T-helper 1 cell treated with Interleukin-12 subunit alpha and Interleukin-12 subunit beta and Interleukin-4 antibody, amounts not matched to agents 30 μg/mL and 1 μg/mL, for 36 hours (primary cell): ENCODE measurements around the gene FOXJ3.

Source experiments
- H3K27ac Mint-ChIP-seq: one replicate; pipeline ENCODE4 v1.8.0; 2021; ENCODE audit warnings: mild to moderate bottlenecking, mixed read lengths
- H3K27me3 Mint-ChIP-seq: one replicate; pipeline ENCODE4 v1.8.0; 2021; ENCODE audit warnings: low read depth, mixed read lengths
- H3K36me3 Mint-ChIP-seq: one replicate; pipeline ENCODE4 v1.8.0; 2021; ENCODE audit warnings: low read depth, mixed read lengths
- H3K4me1 Mint-ChIP-seq: one replicate; pipeline ENCODE4 v1.8.0; 2021; ENCODE audit warnings: low read depth, mixed read lengths
- H3K4me3 Mint-ChIP-seq: one replicate; pipeline ENCODE4 v1.8.0; 2021; ENCODE audit warnings: mild to moderate bottlenecking, moderate library complexity, mixed read lengths
- H3K9me3 Mint-ChIP-seq: one replicate; pipeline ENCODE4 v1.8.0; 2021; ENCODE audit warnings: mixed read lengths

Gene FOXJ3

GRCh38 chr1:42186152-42186551, 148.9 kb downstream of the FOXJ3 start:
- H3K9me3 Mint-ChIP-seq: no peaks in the 10 kb centered on the region
- H3K36me3 Mint-ChIP-seq: peaks cover 32% of the 10 kb centered on the region
- H3K4me3 Mint-ChIP-seq: no peak overlapping the region
- no peak overlapping the region for H3K27ac Mint-ChIP-seq
- H3K4me1 Mint-ChIP-seq: no peaks in the 10 kb centered on the region
- H3K27me3 Mint-ChIP-seq: no peaks in the 10 kb centered on the region

GRCh38 chr1:42184616-42185015, 150.4 kb downstream of the FOXJ3 start:
- Mint-ChIP-seq H3K4me1 (no peaks in the 10 kb centered on the region), H3K4me3 (no peak overlapping the region), H3K27ac (no peak overlapping the region), H3K9me3 (no peaks in the 10 kb centered on the region), H3K36me3 (peaks cover 28% of the 10 kb centered on the region), H3K27me3 (no peaks in the 10 kb centered on the region)

GRCh38 chr1:42183957-42184268, 151.1 kb downstream of the FOXJ3 start:
- Mint-ChIP-seq H3K36me3 (peaks cover 30% of the 10 kb centered on the region), H3K4me1 (no peaks in the 10 kb centered on the region), H3K9me3 (no peaks in the 10 kb centered on the region), H3K27ac (no peak overlapping the region), H3K4me3 (no peak overlapping the region), H3K27me3 (no peaks in the 10 kb centered on the region)

DNA sequence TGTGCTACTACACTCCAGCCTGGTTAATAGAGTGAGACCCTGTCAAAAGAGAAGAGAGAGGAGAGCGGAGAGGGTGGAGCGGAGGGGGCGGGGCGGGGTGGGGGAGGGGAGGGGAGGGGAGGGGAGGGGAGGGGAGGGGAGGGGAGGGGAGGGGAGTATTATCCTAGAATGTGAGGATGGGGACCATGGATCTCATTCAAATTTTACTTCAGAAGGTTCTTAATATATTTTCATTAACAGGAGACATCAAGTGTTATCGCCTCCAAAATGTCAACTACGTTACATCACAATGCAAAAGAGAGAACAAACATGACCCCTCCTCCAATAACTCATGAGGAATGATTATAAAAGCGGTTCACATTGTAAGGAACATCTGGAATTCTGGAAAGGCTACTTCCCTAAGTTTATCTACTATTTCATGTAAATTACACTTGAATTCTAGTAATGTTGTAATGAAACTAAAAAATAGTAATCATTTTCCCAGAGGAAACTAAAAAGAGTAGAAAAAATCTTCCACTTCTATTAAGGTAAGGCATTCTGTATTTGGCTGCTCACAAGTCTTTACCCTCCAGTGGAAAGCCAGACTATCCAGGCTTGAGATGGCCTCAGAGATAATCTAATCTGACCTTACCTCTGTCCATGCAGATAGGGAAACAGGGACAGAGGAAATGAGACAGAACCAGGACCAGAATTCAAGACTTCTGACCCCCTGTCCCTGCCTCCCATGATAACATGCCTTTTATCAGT, 151.7 kb downstream of the FOXJ3 start:
- H3K27ac Mint-ChIP-seq: no peak overlapping the region
- no peaks in the 10 kb centered on the region for H3K27me3 Mint-ChIP-seq
- no peak overlapping the region for H3K4me3 Mint-ChIP-seq
- no peaks in the 10 kb centered on the region for H3K4me1 Mint-ChIP-seq
- peaks cover 26% of the 10 kb centered on the region for H3K36me3 Mint-ChIP-seq
- no peaks in the 10 kb centered on the region for H3K9me3 Mint-ChIP-seq

GRCh38 chr1:42181687-42182086, 153.3 kb downstream of the FOXJ3 start:
- Mint-ChIP-seq H3K36me3 (peaks cover 22% of the 10 kb centered on the region), H3K9me3 (no peaks in the 10 kb centered on the region), H3K4me3 (no peak overlapping the region), H3K4me1 (peaks cover 3% of the 10 kb centered on the region), H3K27ac (no peak overlapping the region), H3K27me3 (no peaks in the 10 kb centered on the region)

GRCh38 chr1:42179900-42180329, 155.1 kb downstream of the FOXJ3 start:
- no peaks in the 10 kb centered on the region for H3K9me3 Mint-ChIP-seq
- no peak overlapping the region for H3K4me3 Mint-ChIP-seq
- peaks cover 4% of the 10 kb centered on the region for H3K4me1 Mint-ChIP-seq
- no peaks in the 10 kb centered on the region for H3K27me3 Mint-ChIP-seq
- peaks cover 15% of the 10 kb centered on the region for H3K36me3 Mint-ChIP-seq
- H3K27ac Mint-ChIP-seq: no peak overlapping the region

DNA sequence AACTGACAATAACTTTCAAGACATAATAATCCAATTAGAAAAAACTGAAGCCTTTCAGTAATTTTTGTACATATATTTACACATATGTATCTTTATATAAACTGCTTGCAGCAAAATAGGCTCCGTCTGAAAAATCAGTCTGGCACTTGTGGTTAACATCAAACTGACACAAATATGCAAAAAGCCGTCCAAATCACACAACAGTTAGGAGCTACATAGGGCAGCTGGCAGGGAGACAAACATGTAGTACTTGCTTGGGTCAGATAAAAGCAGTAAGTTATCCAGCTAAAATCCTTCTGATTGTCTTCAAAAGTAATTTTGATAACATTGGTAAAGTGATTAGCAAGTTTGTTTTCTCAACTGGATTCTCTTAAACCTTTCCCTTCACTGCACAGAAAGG, 155.8 kb downstream of the FOXJ3 start:
- no peaks in the 10 kb centered on the region for H3K9me3 Mint-ChIP-seq
- no peak overlapping the region for H3K27ac Mint-ChIP-seq
- no peak overlapping the region for H3K4me3 Mint-ChIP-seq
- H3K36me3 Mint-ChIP-seq: peaks cover 11% of the 10 kb centered on the region
- H3K4me1 Mint-ChIP-seq: peaks cover 4% of the 10 kb centered on the region
- H3K27me3 Mint-ChIP-seq: no peaks in the 10 kb centered on the region

DNA sequence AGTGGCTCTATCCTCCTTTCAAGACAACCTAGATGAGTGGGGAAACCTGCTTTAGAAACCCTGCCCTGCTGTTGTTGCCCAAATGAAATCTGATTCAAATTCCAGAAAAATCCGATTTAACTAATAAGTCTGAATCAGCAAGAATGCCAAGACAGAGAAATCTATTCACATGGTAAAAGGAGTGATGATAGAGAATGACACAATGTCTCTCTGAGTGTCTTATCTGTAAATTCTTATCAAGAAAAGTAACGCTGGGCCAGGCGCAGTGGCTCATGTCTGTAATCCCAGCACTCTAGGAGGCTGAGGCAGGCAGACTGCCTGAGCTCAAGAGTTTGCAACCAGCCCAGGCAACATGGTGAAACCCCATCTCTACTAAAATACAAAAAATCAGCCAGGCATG, 156.8 kb downstream of the FOXJ3 start:
- Mint-ChIP-seq H3K27me3 (no peaks in the 10 kb centered on the region), H3K9me3 (no peaks in the 10 kb centered on the region), H3K36me3 (peaks cover 11% of the 10 kb centered on the region), H3K4me3 (no peak overlapping the region), H3K27ac (no peak overlapping the region), H3K4me1 (peaks cover 4% of the 10 kb centered on the region)

- no peaks in the 10 kb centered on the region for H3K9me3 Mint-ChIP-seq
- H3K4me3 Mint-ChIP-seq: no peak overlapping the region
- H3K27me3 Mint-ChIP-seq: no peaks in the 10 kb centered on the region
- H3K36me3 Mint-ChIP-seq: peaks cover 11% of the 10 kb centered on the region
- H3K27ac Mint-ChIP-seq: no peak overlapping the region
- peaks cover 4% of the 10 kb centered on the region for H3K4me1 Mint-ChIP-seq
Measured at GRCh38 chr1:42177541-42177981, 157.5 kb downstream of the FOXJ3 start.

- no peaks in the 10 kb centered on the region for H3K9me3 Mint-ChIP-seq
- H3K4me1 Mint-ChIP-seq: peaks cover 4% of the 10 kb centered on the region
- no peak overlapping the region for H3K4me3 Mint-ChIP-seq
- H3K36me3 Mint-ChIP-seq: peaks cover 11% of the 10 kb centered on the region
- H3K27me3 Mint-ChIP-seq: no peaks in the 10 kb centered on the region
- H3K27ac Mint-ChIP-seq: no peak overlapping the region
Measured at GRCh38 chr1:42176902-42177519, 158.0 kb downstream of the FOXJ3 start.

GRCh38 chr1:42175314-42176054, 159.6 kb downstream of the FOXJ3 start:
- H3K9me3 Mint-ChIP-seq: no peaks in the 10 kb centered on the region
- H3K4me3 Mint-ChIP-seq: no peak overlapping the region
- no peaks in the 10 kb centered on the region for H3K27me3 Mint-ChIP-seq
- peaks cover 7% of the 10 kb centered on the region for H3K36me3 Mint-ChIP-seq
- no peak overlapping the region for H3K27ac Mint-ChIP-seq
- peaks cover 4% of the 10 kb centered on the region for H3K4me1 Mint-ChIP-seq

- no peak overlapping the region for H3K27ac Mint-ChIP-seq
- peaks cover 3% of the 10 kb centered on the region for H3K36me3 Mint-ChIP-seq
- no peaks in the 10 kb centered on the region for H3K27me3 Mint-ChIP-seq
- peaks cover 4% of the 10 kb centered on the region for H3K4me1 Mint-ChIP-seq
- H3K4me3 Mint-ChIP-seq: no peak overlapping the region
- H3K9me3 Mint-ChIP-seq: no peaks in the 10 kb centered on the region
Measured at GRCh38 chr1:42173961-42174735, 160.9 kb downstream of the FOXJ3 start.

- Mint-ChIP-seq H3K36me3 (peaks cover 3% of the 10 kb centered on the region), H3K9me3 (no peaks in the 10 kb centered on the region), H3K27ac (no peak overlapping the region), H3K4me1 (peaks cover 4% of the 10 kb centered on the region), H3K4me3 (no peak overlapping the region), H3K27me3 (no peaks in the 10 kb centered on the region)
Measured at GRCh38 chr1:42173155-42173933, 161.7 kb downstream of the FOXJ3 start.
